ENCODE results near the gene LATS1. TPM values are rescaled to one million over a fixed set of nuclear protein-coding genes. Genes with fewer than 3 reads are reported as not detected.
"Not testable (repeated sequence)": the region's sequence is repeated elsewhere in the genome, so short reads cannot be mapped to it uniquely, and the experiment has no call there.

The LATS1 gene
- total RNA-seq, 2 donors from 2014 or later, result 12.7 to 15.5 TPM

- H3K4me1 ChIP-seq, result no peaks in the 10 kb centered on the region
- 93 to 100% methylated on average over 2 of the region's 2 CpGs for WGBS, 2 donors
- no peaks in the 10 kb centered on the region for H3K9me3 ChIP-seq
- H3K27me3 ChIP-seq, result no peaks in the 10 kb centered on the region
- no peak overlapping the region for H3K4me3 ChIP-seq
- TF ChIP-seq CTCF (IDR thresholded peaks at IDR 0.05) (no peak), POLR2A (IDR thresholded peaks at IDR 0.05) (no peak)
- DNase-seq (no peak), ATAC-seq (no peak)
- intact Hi-C loops (cut with DNase I), result no loop called here
- no peak overlapping the region for H3K27ac ChIP-seq
- H3K36me3 ChIP-seq (replicated peaks in 1 of 2; ENCODE audit: insufficient read depth in 1 of 2, low read depth in 2 of 2), result no peaks in the 10 kb centered on the region
Observed at GRCh38 chr6:149691201-149691600, 26.7 kb downstream of the LATS1 start.

- no peaks in the 10 kb centered on the region for H3K4me1 ChIP-seq
- intact Hi-C loops (cut with DNase I), result no loop called here
- H3K36me3 ChIP-seq (replicated peaks in 1 of 2; ENCODE audit: insufficient read depth in 1 of 2, low read depth in 2 of 2), result peaks cover 0 to 9% of the 10 kb centered on the region in 2 donors
- H3K27ac ChIP-seq, result no peak overlapping the region
- no peaks in the 10 kb centered on the region for H3K27me3 ChIP-seq
- 50 to 54% methylated on average over 7 of the region's 7 CpGs for WGBS, 2 donors
- no peak for TF ChIP-seq POLR2A (IDR thresholded peaks at IDR 0.05)
- no peak for TF ChIP-seq CTCF (IDR thresholded peaks at IDR 0.05)
- H3K9me3 ChIP-seq, result no peaks in the 10 kb centered on the region
- DNase-seq (no peak), ATAC-seq (no peak)
- H3K4me3 ChIP-seq, result no peak overlapping the region
Observed at GRCh38 chr6:149686230-149686629, 31.7 kb downstream of the LATS1 start.

GRCh38 chr6:149683256-149683859 is 34.5 kb downstream of the LATS1 start:
- Histone ChIP-seq H3K27me3 (no peaks in the 10 kb centered on the region), H3K4me1 (no peaks in the 10 kb centered on the region), H3K4me3 (no peak overlapping the region), H3K36me3 (replicated peaks in 1 of 2; ENCODE audit: insufficient read depth in 1 of 2, low read depth in 2 of 2) (peaks cover 0 to 9% of the 10 kb centered on the region in 2 donors), H3K27ac (no peak overlapping the region), H3K9me3 (no peaks in the 10 kb centered on the region)
- intact Hi-C loops (cut with DNase I), result no loop called here
- ATAC-seq (no peak), DNase-seq (no peak)
- TF ChIP-seq CTCF (IDR thresholded peaks at IDR 0.05), result no peak
- no peak for TF ChIP-seq POLR2A (IDR thresholded peaks at IDR 0.05)
- WGBS, 2 donors, result 90% methylated on average over 4 of the region's 4 CpGs

- 94 to 95% methylated on average over 12 to 14 of the region's 14 CpGs for WGBS, 2 donors
- intact Hi-C loops (cut with DNase I); H3K36me3 ChIP-seq (replicated peaks in 1 of 2; ENCODE audit: insufficient read depth in 1 of 2, low read depth in 2 of 2); H3K4me3 ChIP-seq; H3K27me3 ChIP-seq; H3K9me3 ChIP-seq; H3K4me1 ChIP-seq; ATAC-seq; H3K27ac ChIP-seq; DNase-seq: not testable (repeated sequence)
Observed at GRCh38 chr6:149681845-149682244, 36.1 kb downstream of the LATS1 start.

- no peak for DNase-seq
- no peak for ATAC-seq
Observed at GRCh38 chr6:149681209-149681608, 36.7 kb downstream of the LATS1 start.

More at GRCh38 chr6:149681209-149681608, 36.7 kb downstream of the LATS1 start:
- Histone ChIP-seq H3K4me3 (no peak overlapping the region), H3K9me3 (no peaks in the 10 kb centered on the region), H3K27ac (no peak overlapping the region), H3K27me3 (no peaks in the 10 kb centered on the region), H3K36me3 (replicated peaks in 1 of 2; ENCODE audit: insufficient read depth in 1 of 2, low read depth in 2 of 2) (peaks cover 0 to 9% of the 10 kb centered on the region in 2 donors), H3K4me1 (no peaks in the 10 kb centered on the region)
- TF ChIP-seq CTCF (IDR thresholded peaks at IDR 0.05) (no peak), POLR2A (IDR thresholded peaks at IDR 0.05) (no peak)
- intact Hi-C loops (cut with DNase I), result no loop called here

All from body of pancreas (tissue), 4 donors.